Activated T-helper 1 cell treated with Interleukin-2 at 50 U/mL for 16 hours (primary cell): ENCODE data around the gene XPO1.
"Not testable (repeated sequence)": the region's sequence is repeated elsewhere in the genome, so short reads cannot be mapped to it uniquely, and the experiment has no call there.

ENCODE experiments used
- DNase-seq: peaks from one replicate; pipeline ENCODE4 v3.0.0-alpha.2; 2020; ENCODE audit warnings: low read depth

XPO1 gene

GRCh38 chr2:61465045-61465444 lies 73.1 kb downstream of the XPO1 start:
- DNase-seq = no peak

DNA sequence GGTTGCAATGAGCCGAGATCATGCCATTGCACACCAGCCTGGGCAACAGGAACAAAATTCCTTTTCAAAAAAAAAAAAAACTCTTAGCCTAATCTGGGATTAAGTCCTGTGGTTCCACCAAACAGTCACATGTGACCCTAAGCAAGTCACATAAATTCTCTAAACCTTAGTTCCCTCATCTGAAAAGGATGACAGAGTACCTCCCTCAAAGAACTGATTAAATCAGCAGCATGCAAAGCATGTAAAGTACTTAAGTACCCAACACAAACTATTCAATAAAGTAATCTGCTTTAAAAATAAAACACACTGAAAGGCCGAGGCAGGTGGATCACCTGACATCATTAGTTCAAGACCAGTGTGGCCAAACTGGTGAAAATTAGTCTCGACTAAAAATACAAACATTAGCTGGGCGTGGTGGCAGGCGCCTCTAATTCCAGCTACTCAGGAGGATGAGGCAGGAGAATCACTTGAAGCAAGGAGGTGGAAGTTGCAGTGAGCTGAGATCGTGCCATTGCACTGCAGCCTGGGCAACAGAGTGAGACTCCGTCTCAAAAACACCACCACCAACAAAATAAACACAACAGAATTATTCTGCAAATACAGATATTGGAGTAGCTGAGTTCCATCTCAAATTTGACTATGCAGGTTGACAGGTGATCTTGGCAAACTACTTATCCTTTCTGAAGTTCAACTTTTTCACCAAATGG lies 74.2 kb downstream of the XPO1 start:
- DNase-seq = no peak

DNA sequence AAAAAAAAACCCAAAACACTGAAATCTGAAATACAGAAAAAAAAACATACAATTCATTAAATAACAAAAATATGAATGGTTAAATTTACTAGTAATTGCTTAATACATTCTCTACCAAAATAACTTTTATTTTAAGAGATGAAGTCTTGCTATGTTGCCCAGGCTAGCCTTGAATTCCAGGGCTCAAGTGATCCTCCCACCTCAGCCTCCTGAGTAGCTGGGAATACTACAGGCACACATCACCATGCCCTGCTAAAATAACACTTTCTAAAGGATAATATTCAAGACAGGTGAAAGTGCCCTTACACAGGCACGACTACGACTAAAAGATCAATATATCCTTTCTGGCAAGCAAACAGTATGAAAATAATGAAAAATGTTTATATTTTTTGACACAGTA lies 76.8 kb downstream of the XPO1 start:
- no peak for DNase-seq

DNA sequence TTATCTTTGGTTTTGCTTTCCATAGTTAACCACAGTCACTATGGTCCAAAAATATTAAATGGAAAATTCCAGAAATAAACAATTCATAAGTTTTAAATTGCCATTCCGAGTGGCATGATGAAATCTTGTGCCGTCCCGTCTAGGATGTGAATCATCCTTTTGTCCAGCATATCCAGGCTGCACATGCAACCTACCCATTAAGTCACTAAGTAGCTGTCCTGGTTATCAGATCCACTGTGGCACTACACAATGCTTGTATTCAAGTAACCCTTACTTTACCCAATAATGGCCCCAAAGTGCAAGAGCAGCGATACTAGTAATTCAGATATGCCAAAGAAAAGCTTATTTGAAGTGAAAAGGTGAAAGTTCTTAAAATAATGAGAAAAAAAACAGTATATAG lies 78.0 kb downstream of the XPO1 start:
- no peak for DNase-seq

- no peak for DNase-seq
These were observed 81.3 kb downstream of the XPO1 start for GRCh38 chr2:61456746-61457420.

DNA sequence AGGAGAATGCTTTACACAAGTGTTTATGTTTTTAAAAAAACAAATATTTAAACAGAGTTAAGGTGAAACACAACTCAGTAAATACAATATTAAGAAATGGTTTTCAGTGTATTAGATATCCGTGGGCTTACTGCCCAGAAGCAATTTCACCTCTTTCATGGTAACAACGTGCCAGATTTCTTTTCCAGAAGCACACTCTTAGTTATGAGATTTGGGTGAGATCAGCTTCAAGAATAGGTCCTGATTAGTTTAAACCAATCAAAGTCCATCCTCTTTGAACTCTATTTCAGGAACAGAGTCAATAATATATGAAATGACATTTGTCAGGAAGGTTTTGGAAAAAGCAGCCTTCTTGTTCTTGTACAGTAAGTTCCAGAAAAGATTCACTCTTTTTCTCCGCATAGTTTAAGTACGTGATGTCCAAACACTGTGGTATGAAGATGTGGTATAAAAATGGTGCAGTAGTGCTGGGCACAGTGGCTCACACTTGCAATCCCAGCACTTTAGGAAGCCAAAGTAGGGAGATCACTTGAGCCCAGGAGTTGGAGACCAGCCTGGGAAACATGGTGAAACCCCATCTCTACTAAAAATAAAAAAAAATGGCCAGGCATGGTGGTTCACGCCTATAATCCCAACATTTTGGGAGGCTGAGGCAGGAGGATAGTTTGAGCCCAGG lies 81.9 kb downstream of the XPO1 start:
- DNase-seq = no peak

- DNase-seq = not testable (repeated sequence)
These were observed 83.2 kb downstream of the XPO1 start for GRCh38 chr2:61454972-61455371.

DNA sequence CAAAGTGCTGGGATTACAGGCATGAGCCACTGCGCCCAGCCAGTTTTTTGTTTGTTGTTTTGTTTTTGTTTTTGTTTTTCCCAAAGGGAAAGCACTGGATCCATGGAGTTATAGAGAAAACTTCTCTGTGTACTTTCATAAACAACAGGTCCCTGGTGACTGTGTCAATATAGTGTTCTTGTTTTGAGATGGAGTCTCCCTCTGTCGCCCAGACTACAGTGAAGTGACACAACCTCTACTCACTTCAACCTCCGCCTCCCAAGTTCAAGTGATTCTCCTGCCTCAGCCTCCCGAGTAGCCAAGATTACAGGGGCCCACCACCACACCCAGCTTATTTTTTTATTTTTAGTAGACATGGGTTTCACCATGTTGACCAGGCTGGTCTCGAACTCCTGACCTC lies 83.8 kb downstream of the XPO1 start:
- no peak for DNase-seq

DNA sequence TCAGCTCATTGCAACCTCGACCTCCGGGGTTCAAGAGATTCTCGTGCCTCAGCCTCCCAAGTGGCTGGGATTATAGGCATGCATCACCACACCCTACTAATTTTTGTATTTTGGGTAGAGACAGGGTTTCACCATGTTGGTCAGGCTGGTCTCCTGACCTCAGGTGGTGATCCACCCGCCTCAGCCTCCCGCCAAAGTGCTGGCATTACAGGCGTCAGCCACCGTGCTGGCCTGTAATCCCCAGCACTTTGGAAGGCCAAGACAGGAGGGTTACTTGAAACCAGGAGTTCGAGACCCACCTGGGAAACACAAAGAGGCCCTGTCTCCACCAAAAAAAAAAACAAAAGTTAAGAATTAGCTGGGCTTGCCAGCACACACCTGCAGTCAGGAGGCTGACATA lies 85.8 kb downstream of the XPO1 start:
- no peak for DNase-seq

DNA sequence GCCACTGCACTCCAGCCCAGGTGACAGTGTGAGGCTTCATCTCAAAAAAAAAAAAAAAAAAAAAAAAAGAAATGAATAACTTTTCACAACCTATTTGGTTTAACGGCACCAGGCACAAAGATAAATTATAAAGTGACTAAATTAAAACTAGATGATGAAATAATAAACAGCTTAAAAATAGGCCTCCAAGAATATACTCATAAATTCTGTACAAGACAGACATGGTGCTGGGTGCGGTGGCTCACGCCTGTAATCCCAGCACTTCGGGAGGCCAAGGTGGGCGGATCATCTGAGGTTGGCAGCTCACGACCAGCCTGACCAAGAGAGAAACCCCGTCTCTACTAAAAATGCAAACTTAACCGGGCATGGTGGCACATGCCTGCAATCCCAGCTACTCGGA lies 87.0 kb downstream of the XPO1 start:
- DNase-seq = no peak

DNA sequence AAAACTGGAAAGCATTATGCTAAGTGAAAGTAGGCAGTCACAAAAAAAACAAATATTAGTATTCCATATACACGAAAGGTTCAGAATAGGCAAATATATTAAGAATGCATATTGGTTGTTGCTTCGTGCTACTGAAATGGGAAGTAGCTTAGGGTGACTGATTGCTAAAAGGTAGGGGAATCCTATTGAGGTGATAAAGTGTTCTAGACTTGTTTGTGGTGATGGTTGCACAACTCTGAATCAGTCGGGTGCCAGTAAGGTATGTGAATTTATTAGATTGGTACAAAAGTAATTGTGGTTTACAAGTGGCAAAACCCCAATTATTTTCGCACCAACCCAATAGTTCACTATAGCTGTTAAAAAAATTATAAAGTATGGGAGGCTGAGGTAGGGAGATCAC lies 88.0 kb downstream of the XPO1 start:
- DNase-seq = no peak

- no peak for DNase-seq
These were observed 89.9 kb downstream of the XPO1 start for GRCh38 chr2:61448229-61448628.

GRCh38 chr2:61446971-61447370 lies 91.2 kb downstream of the XPO1 start:
- DNase-seq = not testable (repeated sequence)

DNA sequence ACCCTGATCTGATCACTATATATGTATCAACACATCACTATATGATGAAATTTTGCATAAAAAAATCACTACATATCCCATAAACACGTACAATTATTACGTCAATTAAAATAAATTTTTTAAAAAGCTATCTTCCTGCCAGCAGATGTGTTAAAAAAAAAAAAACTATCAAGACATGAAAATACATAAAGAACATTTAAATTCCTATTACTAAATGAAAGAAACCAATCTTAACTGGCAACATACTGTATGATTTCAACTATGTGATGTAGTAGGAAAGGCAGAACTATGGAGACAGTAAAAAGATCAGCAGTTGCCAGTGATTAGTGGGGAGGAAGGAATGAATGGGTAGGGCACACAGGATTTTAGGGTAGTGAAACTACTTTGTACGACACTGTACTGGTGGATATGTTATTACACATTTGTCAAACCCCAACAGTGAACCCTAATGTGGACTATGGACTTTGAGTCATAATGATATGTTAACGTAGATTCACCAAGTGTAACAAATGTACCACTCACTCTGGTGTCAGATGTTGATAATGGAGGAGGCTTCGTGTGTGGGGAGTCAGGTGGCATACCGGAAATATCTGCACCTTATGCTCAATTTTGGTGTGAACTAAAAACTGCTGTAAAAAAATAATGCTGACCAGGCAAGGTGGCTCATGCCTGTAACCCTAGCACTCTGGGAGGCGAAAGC lies 94.7 kb downstream of the XPO1 start:
- no peak for DNase-seq

GRCh38 chr2:61439241-61440002 lies 98.7 kb downstream of the XPO1 start:
- no peak for DNase-seq

- DNase-seq = no peak
These were observed 99.5 kb downstream of the XPO1 start for GRCh38 chr2:61438670-61439069.

DNA sequence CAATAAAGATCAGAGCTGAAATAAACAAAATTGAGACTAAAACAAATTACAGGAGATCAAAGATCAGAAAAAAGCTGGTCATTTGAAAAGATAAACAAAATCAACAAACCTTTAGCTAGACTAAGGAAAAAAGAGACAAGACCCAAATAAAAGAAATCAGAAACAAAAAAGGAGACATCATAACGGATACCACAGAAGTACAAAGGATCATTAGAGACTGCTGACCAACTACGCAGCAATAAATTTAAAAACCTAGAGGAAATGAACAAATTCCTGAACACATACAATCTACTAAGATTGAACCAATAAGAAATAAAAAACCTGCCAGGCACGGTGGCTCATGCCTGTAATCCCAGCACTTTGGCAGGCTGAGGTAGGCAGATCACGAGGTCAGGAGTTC lies 101.0 kb downstream of the XPO1 start:
- no peak for DNase-seq

DNA sequence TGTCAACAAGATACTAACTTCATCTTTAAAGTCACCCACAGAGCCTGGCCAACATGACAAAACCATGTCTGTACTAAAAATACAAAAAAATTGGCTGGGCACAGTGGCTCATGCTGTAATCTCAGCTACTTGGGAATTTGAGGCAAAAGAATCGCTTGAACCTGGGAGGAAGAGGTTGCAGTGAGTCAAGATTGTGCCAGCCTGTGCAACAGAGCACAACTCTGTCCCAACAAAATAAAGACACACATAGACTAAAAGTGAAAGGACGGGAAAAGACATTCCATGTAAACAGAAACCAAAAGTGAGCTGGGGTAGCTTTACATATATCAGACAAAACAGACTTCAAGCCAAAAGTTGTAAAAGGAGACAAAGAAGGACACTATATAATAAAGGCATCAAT lies 102.1 kb downstream of the XPO1 start:
- no peak for DNase-seq

GRCh38 chr2:61435291-61435690 lies 102.9 kb downstream of the XPO1 start:
- DNase-seq = no peak

GRCh38 chr2:61434314-61434713 lies 103.8 kb downstream of the XPO1 start:
- DNase-seq = no peak

GRCh38 chr2:61433606-61434005 lies 104.5 kb downstream of the XPO1 start:
- no peak for DNase-seq

GRCh38 chr2:61432990-61433389 lies 105.2 kb downstream of the XPO1 start:
- no peak for DNase-seq
